ENCODE measurements around the gene TRAPPC12.

GRCh38 chr2:3443506-3444084 lies 64.1 kb downstream of the TRAPPC12 start:
- no peak for TF ChIP-seq POLR2A (IDR thresholded peaks at IDR 0.05)
- TF ChIP-seq EP300 (IDR thresholded peaks at IDR 0.05), result no peak
- TF ChIP-seq CTCF (IDR thresholded peaks at IDR 0.05), result no peak
